ENCODE results near the gene STX7.

DNA sequence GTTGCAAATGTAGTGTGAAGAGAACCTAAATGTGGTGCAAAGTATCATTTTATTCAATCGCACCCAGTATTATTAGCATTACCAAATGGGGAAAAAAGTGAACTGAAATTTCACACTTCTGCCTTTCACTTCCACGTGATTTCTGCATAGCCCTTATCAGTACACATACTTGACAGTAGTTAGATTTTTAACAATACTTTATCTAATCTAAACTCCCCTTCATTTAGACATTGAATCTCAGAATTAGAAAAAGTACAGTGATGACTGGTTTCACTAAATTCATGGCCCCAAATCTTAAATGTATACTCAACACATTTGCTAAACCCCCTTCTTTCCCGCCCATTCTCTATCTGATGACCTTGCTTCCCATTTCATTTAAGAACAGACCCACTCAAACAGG lies 14.3 kb downstream of the STX7 start:
- no peak for TF ChIP-seq CTCF (IDR thresholded peaks at IDR 0.05)
- TF ChIP-seq POLR2A (IDR thresholded peaks at IDR 0.05) = no peak
